ENCODE measurements around the gene IFIH1. TPM values are rescaled to one million over a fixed set of nuclear protein-coding genes. Genes with fewer than 3 reads are reported as not detected.

IFIH1 gene
- total and polyA plus RNA-seq, 9 of the 15 experiments (the other 6 are each of a cell fraction or from before 2014, with no cell fraction given), result 0.15 to 1.2 (median 0.60) TPM; not detected in 1

DNA sequence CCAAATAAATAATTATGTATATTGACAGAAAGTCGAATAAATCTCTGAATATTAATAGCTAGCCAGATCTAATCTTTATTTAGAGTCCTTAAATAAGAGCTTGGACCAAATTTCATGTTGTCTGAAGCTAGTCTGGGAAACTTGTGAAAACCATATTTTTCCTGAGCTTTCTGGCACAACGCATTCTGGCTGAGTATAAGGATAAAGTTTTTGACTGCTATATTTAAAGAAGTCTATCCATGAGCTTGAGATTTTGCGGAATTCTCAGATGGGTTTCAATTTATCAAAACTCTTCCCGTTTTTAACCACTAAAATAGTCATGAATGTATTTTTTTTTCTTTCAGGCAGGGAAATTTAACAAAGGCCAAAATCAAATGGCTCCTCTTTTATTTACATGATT is 99.1 kb downstream of the IFIH1 start (continued):
- no peak for TF ChIP-seq TCF15 (CRISPR knock-in tag; IDR thresholded peaks at IDR 0.05)

DNA sequence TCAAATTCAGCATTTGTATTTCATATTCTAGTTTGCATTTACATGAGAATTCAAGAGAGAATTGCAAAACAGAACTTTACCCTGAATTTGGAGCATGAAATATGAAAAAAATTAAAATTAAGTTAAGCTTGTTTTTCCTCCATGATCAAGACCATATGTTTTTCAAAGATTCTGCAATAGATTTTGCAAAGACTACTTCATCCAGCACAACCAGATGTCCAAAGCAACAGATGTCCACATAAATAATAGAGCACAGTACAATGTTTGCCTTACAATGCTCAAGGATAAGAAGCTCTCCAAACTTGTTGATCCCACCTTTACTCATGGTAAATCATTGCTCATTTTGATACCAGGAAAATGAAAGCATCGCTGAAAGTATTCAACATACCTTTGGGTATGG is 100.9 kb downstream of the IFIH1 start:
- in situ Hi-C loops (cut with MboI), result no loop called here
- no peak overlapping the region for H3K9ac ChIP-seq (ENCODE audit: insufficient read depth in 1 of 2, low read depth in 2 of 2, low read length in 2 of 2)
- H3K4me2 ChIP-seq (ENCODE audit: insufficient read depth, low read length), result no peak overlapping the region
- H3K9me1 ChIP-seq (ENCODE audit: control insufficient read depth, insufficient read depth, low read length), result no peaks in the 10 kb centered on the region
- WGBS (ENCODE audit: insufficient coverage, low coverage, missing lambda C conversion rate), result 0% methylated on average over 1 of the region's 1 CpG
- no peaks in the 10 kb centered on the region for H4K20me1 ChIP-seq (replicated peaks; ENCODE audit: control insufficient read depth, insufficient read depth, low read length)
- ChIA-PET CTCF (ENCODE audit: low intra/inter-chr PET ratio) (no interaction called here), POLR2A (no interaction called here)
- intact Hi-C loops (cut with micrococcal nuclease), result no loop called here
- no peak for FAIRE-seq
- H3K4me1 ChIP-seq (replicated peaks in 1 of 2; ENCODE audit: control insufficient read depth in 2 of 2, insufficient read depth in 2 of 2, low read length in 2 of 2), result no peaks in the 10 kb centered on the region
- H3K4me3 ChIP-seq, result no peak overlapping the region
- H3K9me3 ChIP-seq (replicated peaks; ENCODE audit: control insufficient read depth, insufficient read depth, low read depth, low read length), result no peaks in the 10 kb centered on the region; the same call in 1 of the 2 replicates
- no peak overlapping the region for H2AFZ ChIP-seq (ENCODE audit: low read depth, low read length)
- no peaks in the 10 kb centered on the region for H3K79me2 ChIP-seq (ENCODE audit: control insufficient read depth, insufficient read depth, low read length)
- BruUV-seq (replicated peaks), result no TSS peak
- ATAC-seq, result no peak
- H3K36me3 ChIP-seq (ENCODE audit: control insufficient read depth, insufficient read depth, low read length), result no peaks in the 10 kb centered on the region
- no peak overlapping the region for H3K27ac ChIP-seq (ENCODE audit: extremely low read depth, low read depth, low read length)
- H3K27me3 ChIP-seq (ENCODE audit: control insufficient read depth in 2 of 2, insufficient read depth in 2 of 2, low read length in 2 of 2), result no peaks in the 10 kb centered on the region
- no peak for DNase-seq (ENCODE audit: extremely low read depth in 1 of 4, low spot score in 3 of 4)
- no peak for TF ChIP-seq USF1 (CRISPR knock-in tag; IDR thresholded peaks at IDR 0.05)
- TF ChIP-seq, protein P1, sequence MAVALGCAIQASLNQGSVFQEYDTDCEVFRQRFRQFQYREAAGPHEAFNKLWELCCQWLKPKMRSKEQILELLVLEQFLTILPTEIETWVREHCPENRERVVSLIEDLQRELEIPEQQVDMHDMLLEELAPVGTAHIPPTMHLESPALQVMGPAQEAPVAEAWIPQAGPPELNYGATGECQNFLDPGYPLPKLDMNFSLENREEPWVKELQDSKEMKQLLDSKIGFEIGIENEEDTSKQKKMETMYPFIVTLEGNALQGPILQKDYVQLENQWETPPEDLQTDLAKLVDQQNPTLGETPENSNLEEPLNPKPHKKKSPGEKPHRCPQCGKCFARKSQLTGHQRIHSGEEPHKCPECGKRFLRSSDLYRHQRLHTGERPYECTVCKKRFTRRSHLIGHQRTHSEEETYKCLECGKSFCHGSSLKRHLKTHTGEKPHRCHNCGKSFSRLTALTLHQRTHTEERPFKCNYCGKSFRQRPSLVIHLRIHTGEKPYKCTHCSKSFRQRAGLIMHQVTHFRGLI (CRISPR knock-in tag; IDR thresholded peaks at IDR 0.05), result no peak
- no peak for TF ChIP-seq ZNF398 (CRISPR knock-in tag; IDR thresholded peaks at IDR 0.05)
- TF ChIP-seq GMEB1 (CRISPR knock-in tag; IDR thresholded peaks at IDR 0.05), result no peak
- TF ChIP-seq RCOR1 (IDR thresholded peaks at IDR 0.05; ENCODE audit: borderline replicate concordance in 1 of 2, low read depth in 2 of 2, low read length in 2 of 2), result no peak
- TF ChIP-seq BACH1 (tag; IDR thresholded peaks at IDR 0.05), result no peak
- no peak for TF ChIP-seq HBP1 (CRISPR knock-in tag; IDR thresholded peaks at IDR 0.05)
- no peak for TF ChIP-seq FOXK2 (conservative IDR thresholded peaks at IDR 0.05 in 1 of 2, IDR thresholded peaks at IDR 0.05 in 1 of 2; ENCODE audit: low read depth in 2 of 2)
- no peak for TF ChIP-seq HDGF (IDR thresholded peaks at IDR 0.05)
- TF ChIP-seq KLF16 (IDR thresholded peaks at IDR 0.05), result no peak
- no peak for TF ChIP-seq SNRNP70 (optimal IDR thresholded peaks at IDR 0.05; ENCODE audit: low read depth, low read length)

Data from K562 (cell line).